ENCODE data around the gene CARMIL1. TPM values are rescaled to one million over a fixed set of nuclear protein-coding genes. Genes with fewer than 3 reads are reported as not detected.

The CARMIL1 gene
- total RNA-seq, 2 experiments from 2014 or later, result 3.9 to 4.7 TPM

GRCh38 chr6:25239059-25239458 is 40.1 kb upstream of the CARMIL1 start:
- Histone ChIP-seq H3K9me3 (ENCODE audit: control insufficient read depth in 1 of 2, insufficient read depth in 1 of 2, low read length in 2 of 2) (no peaks in the 10 kb centered on the region), H3K36me3 (ENCODE audit: insufficient read depth, low read length) (no peaks in the 10 kb centered on the region), H3K27me3 (ENCODE audit: control insufficient read depth in 1 of 2, insufficient read depth in 2 of 2, low read length in 2 of 2) (no peaks in the 10 kb centered on the region), H3K27ac (ENCODE audit: low read depth in 1 of 2, low read length in 2 of 2) (no peak overlapping the region), H3K4me1 (ENCODE audit: insufficient read depth, low read length) (no peaks in the 10 kb centered on the region), H3K4me3 (ENCODE audit: low read length) (no peak overlapping the region)
- Mint-ChIP-seq H3K9me3 (no peaks in the 10 kb centered on the region), H3K4me1 (ENCODE audit: low read depth) (no peaks in the 10 kb centered on the region), H3K27me3 (no peaks in the 10 kb centered on the region), H3K4me3 (no peak overlapping the region), H3K27ac (no peak overlapping the region), H3K36me3 (ENCODE audit: low read depth) (no peaks in the 10 kb centered on the region)
- TF ChIP-seq CTCF (IDR thresholded peaks at IDR 0.05), result no peak
- intact Hi-C loops (cut with DNase I, micrococcal nuclease), result no loop called here
- POLR2A ChIA-PET, result no interaction called here
- ATAC-seq (ENCODE audit: poor library complexity) (no peak), DNase-seq (no peak)
- CTCF ChIA-PET, result interaction anchor here (0.6 kb wide), 1 partner anchor 66 kb away, joined by 3 read pairs; no protein-coding TSS in a partner anchor

- Mint-ChIP-seq H3K4me1 (ENCODE audit: low read depth) (no peaks in the 10 kb centered on the region), H3K4me3 (no peak overlapping the region), H3K36me3 (ENCODE audit: low read depth) (no peaks in the 10 kb centered on the region), H3K27me3 (peaks cover 1% of the 10 kb centered on the region), H3K9me3 (no peaks in the 10 kb centered on the region), H3K27ac (no peak overlapping the region)
- intact Hi-C loops (cut with DNase I, micrococcal nuclease), result no loop called here
- H3K36me3 ChIP-seq (ENCODE audit: insufficient read depth, low read length), result no peaks in the 10 kb centered on the region
- DNase-seq (no peak), ATAC-seq (ENCODE audit: poor library complexity) (no peak)
- H3K4me3 ChIP-seq (ENCODE audit: low read length), result no peak overlapping the region
- no peak for TF ChIP-seq CTCF (IDR thresholded peaks at IDR 0.05)
- ChIA-PET POLR2A (no interaction called here), CTCF (interaction anchor here (0.6 kb wide), 1 partner anchor 67 kb away, joined by 3 read pairs; no protein-coding TSS in a partner anchor)
- no peaks in the 10 kb centered on the region for H3K4me1 ChIP-seq (ENCODE audit: insufficient read depth, low read length)
- no peaks in the 10 kb centered on the region for H3K27me3 ChIP-seq (ENCODE audit: control insufficient read depth in 1 of 2, insufficient read depth in 2 of 2, low read length in 2 of 2)
- no peaks in the 10 kb centered on the region for H3K9me3 ChIP-seq (ENCODE audit: control insufficient read depth in 1 of 2, insufficient read depth in 1 of 2, low read length in 2 of 2)
- no peak overlapping the region for H3K27ac ChIP-seq (ENCODE audit: low read depth in 1 of 2, low read length in 2 of 2)
Observed at GRCh38 chr6:25239498-25239897, 39.7 kb upstream of the CARMIL1 start.

- H3K4me3 ChIP-seq (ENCODE audit: low read length), result no peak overlapping the region
- ChIA-PET CTCF (interaction anchor here (1.3 kb wide), 1 partner anchor 9 kb away, joined by 3 read pairs; no protein-coding TSS in a partner anchor), POLR2A (no interaction called here)
- ATAC-seq (ENCODE audit: poor library complexity) (no peak), DNase-seq (no peak)
- H3K4me1 Mint-ChIP-seq (ENCODE audit: low read depth), result no peaks in the 10 kb centered on the region
- no peaks in the 10 kb centered on the region for H3K9me3 Mint-ChIP-seq
- H3K27ac ChIP-seq (ENCODE audit: low read depth in 1 of 2, low read length in 2 of 2), result no peak overlapping the region
- no peaks in the 10 kb centered on the region for H3K36me3 ChIP-seq (ENCODE audit: insufficient read depth, low read length)
- intact Hi-C loops (cut with DNase I, micrococcal nuclease), result no loop called here
- no peak overlapping the region for H3K4me3 Mint-ChIP-seq
- H3K27me3 ChIP-seq (ENCODE audit: control insufficient read depth in 1 of 2, insufficient read depth in 2 of 2, low read length in 2 of 2), result no peaks in the 10 kb centered on the region
- H3K4me1 ChIP-seq (ENCODE audit: insufficient read depth, low read length), result no peaks in the 10 kb centered on the region
- H3K9me3 ChIP-seq (ENCODE audit: control insufficient read depth in 1 of 2, insufficient read depth in 1 of 2, low read length in 2 of 2), result no peaks in the 10 kb centered on the region
- H3K27ac Mint-ChIP-seq, result no peak overlapping the region
- no peak for TF ChIP-seq CTCF (IDR thresholded peaks at IDR 0.05)
- H3K36me3 Mint-ChIP-seq (ENCODE audit: low read depth), result no peaks in the 10 kb centered on the region
- peaks cover 10% of the 10 kb centered on the region for H3K27me3 Mint-ChIP-seq
Observed at GRCh38 chr6:25242567-25242966, 36.6 kb upstream of the CARMIL1 start.

Data from CD4-positive, alpha-beta T cell (primary cell).